HG03442 (cell line): ENCODE data around the gene CHN1.

ENCODE experiments used
- ATAC-seq: cut with Tn5 transposase; IDR thresholded peaks from one replicate; pipeline ENCODE4 v1.9.1; 2021; ENCODE audit warnings: mild to moderate bottlenecking, moderate library complexity; ENCODE audit not compliant: unreplicated experiment

CHN1 gene

GRCh38 chr2:174791020-174791419 is 214.2 kb downstream of the CHN1 start:
- ATAC-seq, result no peak

GRCh38 chr2:174789001-174789400 is 216.2 kb downstream of the CHN1 start:
- ATAC-seq, result no peak

GRCh38 chr2:174788291-174788929 is 216.8 kb downstream of the CHN1 start:
- ATAC-seq, result no peak

GRCh38 chr2:174787487-174788205 is 217.5 kb downstream of the CHN1 start:
- ATAC-seq, result no peak

GRCh38 chr2:174786066-174786725 is 219.0 kb downstream of the CHN1 start:
- no peak for ATAC-seq

- no peak for ATAC-seq
Measured at GRCh38 chr2:174785481-174785880, 219.7 kb downstream of the CHN1 start.

- no peak for ATAC-seq
Measured at GRCh38 chr2:174784909-174785308, 220.3 kb downstream of the CHN1 start.

GRCh38 chr2:174784316-174784715 is 220.9 kb downstream of the CHN1 start:
- ATAC-seq, result no peak

- no peak for ATAC-seq
Measured at GRCh38 chr2:174781996-174782395, 223.2 kb downstream of the CHN1 start.

GRCh38 chr2:174781298-174781697 is 223.9 kb downstream of the CHN1 start:
- ATAC-seq, result no peak

- no peak for ATAC-seq
Measured at GRCh38 chr2:174780856-174781255, 224.3 kb downstream of the CHN1 start.

GRCh38 chr2:174780191-174780840 is 224.9 kb downstream of the CHN1 start:
- ATAC-seq, result no peak

GRCh38 chr2:174779361-174779928 is 225.7 kb downstream of the CHN1 start:
- ATAC-seq, result no peak

GRCh38 chr2:174778085-174778981 is 226.8 kb downstream of the CHN1 start:
- peak; percentile 86 for ATAC-seq

- ATAC-seq, result no peak
Measured at GRCh38 chr2:174777347-174778084, 227.7 kb downstream of the CHN1 start.

- no peak for ATAC-seq
Measured at GRCh38 chr2:174776675-174777074, 228.5 kb downstream of the CHN1 start.

- no peak for ATAC-seq
Measured at GRCh38 chr2:174776223-174776622, 229.0 kb downstream of the CHN1 start.

GRCh38 chr2:174775571-174775980 is 229.6 kb downstream of the CHN1 start:
- no peak for ATAC-seq

GRCh38 chr2:174774886-174775285 is 230.3 kb downstream of the CHN1 start:
- ATAC-seq, result no peak

GRCh38 chr2:174773215-174773614 is 232.0 kb downstream of the CHN1 start:
- ATAC-seq, result no peak
